ENCODE data around the gene R3HDML. TPM values are rescaled to one million over a fixed set of nuclear protein-coding genes. Genes with fewer than 3 reads are reported as not detected.

Gene R3HDML
- total and polyA plus RNA-seq, 2 of the 13 experiments (the other 11 are each of a cell fraction or from before 2014, with no cell fraction given): not detected

DNA sequence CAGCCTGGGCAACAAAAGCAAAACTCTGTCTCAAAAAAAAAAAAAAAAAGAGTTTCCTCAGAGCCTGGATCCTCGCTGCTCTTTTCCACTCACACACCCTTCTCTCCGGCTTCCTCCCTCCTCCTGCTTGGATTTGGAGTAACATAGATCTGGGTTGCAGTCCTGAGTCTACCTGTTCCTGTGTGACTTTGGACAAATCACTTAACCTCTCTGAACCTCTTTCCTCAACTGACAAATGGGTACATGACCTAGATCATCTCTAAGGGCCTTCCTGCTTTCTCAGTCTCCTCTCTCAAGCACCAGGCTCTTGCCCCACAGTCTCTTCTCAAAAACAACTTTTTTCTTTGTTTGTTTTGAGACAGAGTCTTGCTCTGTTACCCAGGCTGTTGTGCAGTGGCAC lies 5.6 kb upstream of the R3HDML start:
- 60% methylated on average over 2 of the region's 2 CpGs for WGBS (ENCODE audit: low lambda C conversion rate)
- no peak overlapping the region for H3K4me2 ChIP-seq (ENCODE audit: low read depth, low read length)
- CTCF ChIA-PET (ENCODE audit: low intra/inter-chr PET ratio, low total read pairs): no interaction called here

DNA sequence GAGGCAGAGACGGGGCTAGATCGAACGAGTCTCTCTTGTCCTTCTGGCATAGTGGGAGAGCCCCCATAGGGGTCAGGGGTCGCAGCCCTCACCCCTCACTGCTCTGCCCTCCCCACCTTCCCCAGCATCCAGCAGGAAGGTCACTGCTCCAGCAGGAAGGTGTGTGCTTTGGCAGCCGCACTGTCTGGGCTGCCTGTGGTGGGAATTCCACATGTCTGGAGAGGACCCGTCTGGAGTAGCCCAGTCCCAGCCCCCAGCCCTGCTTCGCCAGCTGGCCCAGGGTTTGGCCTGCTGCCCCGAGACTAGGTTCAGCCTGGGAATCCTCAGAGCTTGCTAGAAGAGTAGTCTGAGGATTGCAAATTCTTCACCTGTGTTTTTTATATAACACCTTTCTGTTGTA lies 2.5 kb upstream of the R3HDML start:
- intact Hi-C loops (cut with micrococcal nuclease; ENCODE audit: unreplicated experiment) (no loop called here), in situ Hi-C loops (cut with HindIII; ENCODE audit: extremely low pct_ligation_motif_present, low pct_unique_long_range_greater_than_20kb) (no loop called here)
- Histone ChIP-seq H3K36me3 (replicated peaks in 1 of 2; ENCODE audit: control insufficient read depth in 1 of 2, insufficient read depth in 2 of 2, low read length in 2 of 2) (no peaks in the 10 kb centered on the region), H3K4me2 (ENCODE audit: low read depth, low read length) (peak overlapping the region; percentile 26), H2AFZ (ENCODE audit: low read length) (no peak overlapping the region), H3K9ac (ENCODE audit: insufficient read depth, low read depth, low read length) (no peak overlapping the region), H4K20me1 (ENCODE audit: insufficient read depth, low read length) (no peaks in the 10 kb centered on the region), H3K4me1 (ENCODE audit: insufficient read depth, low read length) (peaks cover 45% of the 10 kb centered on the region), H3K4me3 (replicated peaks in 1 of 3; ENCODE audit: insufficient read depth in 1 of 3, low read depth in 2 of 3, low read length in 3 of 3) (peak overlapping the region in 1 of 3 experiments; percentile 22; a peak in 1 of 6 replicates), H3K79me2 (ENCODE audit: insufficient read depth, low read length) (no peaks in the 10 kb centered on the region), H3K27me3 (ENCODE audit: control insufficient read depth in 1 of 2, insufficient read depth in 2 of 2, low read length in 2 of 2) (peaks cover 6 to 49% of the 10 kb centered on the region in 2 experiments; a peak in 4 of 5 replicates), H3K27ac (ENCODE audit: extremely low read length, insufficient read depth, low read length) (no peak overlapping the region), H3K9me3 (ENCODE audit: low read length) (no peaks in the 10 kb centered on the region)
- WGBS (ENCODE audit: low lambda C conversion rate): 3% methylated on average over 7 of the region's 8 CpGs
- ATAC-seq (peak; percentile 44), FAIRE-seq (no peak), DNase-seq (ENCODE audit: low spot score) (no peak)
- no TSS peak for BruUV-seq (replicated peaks)
- CTCF ChIA-PET (ENCODE audit: low intra/inter-chr PET ratio, low total read pairs): no interaction called here
- POLR2A ChIA-PET: no interaction called here
- TF ChIP-seq SMARCE1 (IDR thresholded peaks at IDR 0.05; ENCODE audit: borderline replicate concordance) (no peak), ZNF891 (CRISPR knock-in tag; IDR thresholded peaks at IDR 0.05) (0 out of 2 replicates have a peak, but pooled peaks have one; percentile 51)
- TF ChIP-seq, protein P1, sequence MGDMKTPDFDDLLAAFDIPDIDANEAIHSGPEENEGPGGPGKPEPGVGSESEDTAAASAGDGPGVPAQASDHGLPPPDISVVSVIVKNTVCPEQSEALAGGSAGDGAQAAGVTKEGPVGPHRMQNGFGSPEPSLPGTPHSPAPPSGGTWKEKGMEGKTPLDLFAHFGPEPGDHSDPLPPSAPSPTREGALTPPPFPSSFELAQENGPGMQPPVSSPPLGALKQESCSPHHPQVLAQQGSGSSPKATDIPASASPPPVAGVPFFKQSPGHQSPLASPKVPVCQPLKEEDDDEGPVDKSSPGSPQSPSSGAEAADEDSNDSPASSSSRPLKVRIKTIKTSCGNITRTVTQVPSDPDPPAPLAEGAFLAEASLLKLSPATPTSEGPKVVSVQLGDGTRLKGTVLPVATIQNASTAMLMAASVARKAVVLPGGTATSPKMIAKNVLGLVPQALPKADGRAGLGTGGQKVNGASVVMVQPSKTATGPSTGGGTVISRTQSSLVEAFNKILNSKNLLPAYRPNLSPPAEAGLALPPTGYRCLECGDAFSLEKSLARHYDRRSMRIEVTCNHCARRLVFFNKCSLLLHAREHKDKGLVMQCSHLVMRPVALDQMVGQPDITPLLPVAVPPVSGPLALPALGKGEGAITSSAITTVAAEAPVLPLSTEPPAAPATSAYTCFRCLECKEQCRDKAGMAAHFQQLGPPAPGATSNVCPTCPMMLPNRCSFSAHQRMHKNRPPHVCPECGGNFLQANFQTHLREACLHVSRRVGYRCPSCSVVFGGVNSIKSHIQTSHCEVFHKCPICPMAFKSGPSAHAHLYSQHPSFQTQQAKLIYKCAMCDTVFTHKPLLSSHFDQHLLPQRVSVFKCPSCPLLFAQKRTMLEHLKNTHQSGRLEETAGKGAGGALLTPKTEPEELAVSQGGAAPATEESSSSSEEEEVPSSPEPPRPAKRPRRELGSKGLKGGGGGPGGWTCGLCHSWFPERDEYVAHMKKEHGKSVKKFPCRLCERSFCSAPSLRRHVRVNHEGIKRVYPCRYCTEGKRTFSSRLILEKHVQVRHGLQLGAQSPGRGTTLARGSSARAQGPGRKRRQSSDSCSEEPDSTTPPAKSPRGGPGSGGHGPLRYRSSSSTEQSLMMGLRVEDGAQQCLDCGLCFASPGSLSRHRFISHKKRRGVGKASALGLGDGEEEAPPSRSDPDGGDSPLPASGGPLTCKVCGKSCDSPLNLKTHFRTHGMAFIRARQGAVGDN (CRISPR knock-in tag; IDR thresholded peaks at IDR 0.05): peak; percentile 24; the same call in 1 of the 2 replicates

More for the DNA sequence above, 5.6 kb upstream of the R3HDML start:
- Histone ChIP-seq H3K27me3 (ENCODE audit: control insufficient read depth in 1 of 2, insufficient read depth in 2 of 2, low read length in 2 of 2) (peaks cover 2 to 30% of the 10 kb centered on the region in 2 experiments; a peak in 3 of 5 replicates), H3K36me3 (replicated peaks in 1 of 2; ENCODE audit: control insufficient read depth in 1 of 2, insufficient read depth in 2 of 2, low read length in 2 of 2) (no peaks in the 10 kb centered on the region), H4K20me1 (ENCODE audit: insufficient read depth, low read length) (no peaks in the 10 kb centered on the region), H3K79me2 (ENCODE audit: insufficient read depth, low read length) (no peaks in the 10 kb centered on the region), H3K9me3 (ENCODE audit: low read length) (no peaks in the 10 kb centered on the region), H3K9ac (ENCODE audit: insufficient read depth, low read depth, low read length) (no peak overlapping the region), H2AFZ (ENCODE audit: low read length) (no peak overlapping the region), H3K4me1 (ENCODE audit: insufficient read depth, low read length) (peaks cover 62% of the 10 kb centered on the region), H3K27ac (ENCODE audit: extremely low read length, insufficient read depth, low read length) (no peak overlapping the region), H3K4me3 (replicated peaks in 1 of 3; ENCODE audit: insufficient read depth in 1 of 3, low read depth in 2 of 3, low read length in 3 of 3) (no peak overlapping the region)
- POLR2A ChIA-PET: no interaction called here
- in situ Hi-C loops (cut with HindIII; ENCODE audit: extremely low pct_ligation_motif_present, low pct_unique_long_range_greater_than_20kb): no loop called here
- DNase-seq (ENCODE audit: low spot score) (no peak), ATAC-seq (no peak), FAIRE-seq (no peak)
- intact Hi-C loops (cut with micrococcal nuclease; ENCODE audit: unreplicated experiment): no loop called here
- no peak for TF ChIP-seq MTA1 (CRISPR knock-in tag; IDR thresholded peaks at IDR 0.05; ENCODE audit: borderline replicate concordance)
- peak; percentile 92; the same call in 1 of the 2 replicates for TF ChIP-seq ZNF768 (CRISPR knock-in tag; IDR thresholded peaks at IDR 0.05)
- TF ChIP-seq ZFP37 (CRISPR knock-in tag; IDR thresholded peaks at IDR 0.05; ENCODE audit: borderline replicate concordance): no peak
- peak; percentile 71 for TF ChIP-seq ZNF629 (CRISPR knock-in tag; conservative IDR thresholded peaks at IDR 0.05)
- TF ChIP-seq NCOR1 (IDR thresholded peaks at IDR 0.05; ENCODE audit: borderline replicate concordance, low read length): no peak
- TF ChIP-seq KDM1A (CRISPR knock-in tag; IDR thresholded peaks at IDR 0.05): peak; percentile 63; the same call in 1 of the 2 replicates
- TF ChIP-seq ZMYM3 (CRISPR knock-in tag; IDR thresholded peaks at IDR 0.05): peak; percentile 70; the same call in 1 of the 2 replicates
- BruUV-seq (replicated peaks): no TSS peak

Measured in HepG2 (cell line).